Ascending aorta (tissue), 2 donors: ENCODE results near the gene LMF2. TPM values are rescaled to one million over a fixed set of nuclear protein-coding genes. Genes with fewer than 3 reads are reported as not detected.
A peak's percentile ranks its signal among the peaks of the same experiment; 100 is the strongest.

Experiments
- DNase-seq, 2 donors: peaks; one replicate each; pipeline ENCODE4 v3.0.0-alpha.2; 2019; ENCODE audit warnings: low spot score in 2 of 2
- H3K27ac ChIP-seq, 2 donors: fragments of 200-600 bp; sonication (generic); one replicate each; pipeline ENCODE4 v1.5.1; 2016 to 2017; ENCODE audit warnings: mild to moderate bottlenecking in 1 of 2
- H3K27me3 ChIP-seq: fragments of 200-600 bp; sonication (generic); one replicate; pipeline ENCODE4 v1.5.1; 2017
- H3K36me3 ChIP-seq, 2 donors: fragments of 200-600 bp; sonication (generic); one replicate each; pipeline ENCODE4 v1.5.1; 2016
- H3K4me1 ChIP-seq, 2 donors: fragments of 200-600 bp; sonication (generic); one replicate each; pipeline ENCODE4 v1.5.1; 2016 to 2017; ENCODE audit warnings: mild to moderate bottlenecking in 1 of 2
- H3K4me3 ChIP-seq, 2 donors: fragments of 200-600 bp; sonication (generic); one replicate each; pipeline ENCODE4 v1.5.1; 2016 to 2017; ENCODE audit warnings: mild to moderate bottlenecking in 1 of 2
- H3K9me3 ChIP-seq, 2 donors: fragments of 200-600 bp; sonication (generic); one replicate each; pipeline ENCODE4 v1.5.1; 2016
- CTCF ChIP-seq, 3 experiments: fragments of 200-600 bp in 2 of 3; fragments of 450-650 bp in 1 of 3; sonication (generic) in 2 of 3; IDR thresholded peaks; one replicate each; pipeline ENCODE4 v1.5.1; 2016 to 2019; ENCODE audit warnings: antibody characterized with exemption in 3 of 3, mild to moderate bottlenecking in 1 of 3, moderate library complexity in 1 of 3
- intact Hi-C: fragments of 100-400 bp; cut with DNase I; formaldehyde crosslinking; loops from one replicate; pipeline ENCODE4 v1.15.1; 2023
- total RNA-seq: library from RNA; depleted of rRNA; stranded (reverse); fragments of >200 nt; gene quantifications from one replicate; pipeline ENCODE4 v1.1.0, GENCODE V29; 2016

LMF2 gene
- 119 TPM for total RNA-seq

DNA sequence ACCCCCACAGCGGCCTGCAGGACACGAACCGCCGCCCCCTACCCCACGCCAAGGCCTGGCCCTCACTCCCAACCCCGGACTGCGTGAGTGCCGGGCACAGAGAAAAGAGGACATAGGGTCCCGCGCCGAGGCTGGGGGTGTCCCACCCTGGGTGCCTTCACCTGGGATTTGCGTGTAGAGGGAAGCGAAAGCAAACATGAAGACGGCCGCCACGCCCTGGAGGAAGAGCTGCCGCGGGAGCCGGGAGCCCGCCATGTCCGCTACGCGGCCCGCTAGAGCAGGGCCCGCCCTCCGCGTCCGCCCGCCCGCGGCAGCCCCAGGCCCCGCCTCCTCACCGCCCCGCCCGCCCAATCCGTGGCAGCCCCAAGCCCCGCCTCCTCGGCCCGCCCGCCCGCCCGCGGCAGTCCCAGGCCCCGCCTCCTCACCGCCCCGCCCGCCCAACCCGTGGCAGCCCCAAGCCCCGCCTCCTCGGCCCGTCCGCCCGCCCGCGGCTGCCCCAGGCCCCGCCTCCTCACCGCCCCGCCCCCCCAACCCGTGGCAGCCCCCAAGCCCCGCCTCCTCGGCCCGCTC lies at the start of gene LMF2:
TSS of gene LMF2 (minus strand) at position 282 of the 570 bp plus-strand sequence. CDS start at position 255, 27 bp downstream.
- DNase-seq: peak in 1 of 2 donors; percentile 92
- Histone ChIP-seq H3K27me3 (no peaks in the 10 kb centered on the region), H3K36me3 (peaks cover 32 to 41% of the 10 kb centered on the region in 2 donors), H3K4me3 (peak within 1 kb of the TSS; percentile 83 to 94), H3K4me1 (peaks cover 10 to 20% of the 10 kb centered on the region in 2 donors), H3K9me3 (no peaks in the 10 kb centered on the region), H3K27ac (peak within 1 kb of the TSS; percentile 80 to 97)
- intact Hi-C loops: loop anchor here (1.0 to 10.0 kb wide), 6 partner anchors 32 to 543 kb away; partner anchors contain the start of genes ARSA, PIM3, SBF1 and SELENOO
- no peak for TF ChIP-seq CTCF (IDR thresholded peaks at IDR 0.05)

GRCh38 chr22:50556703-50557102 lies 49.2 kb upstream of the LMF2 start:
- intact Hi-C loops: no loop called here
- Histone ChIP-seq H3K9me3 (no peaks in the 10 kb centered on the region), H3K4me1 (no peaks in the 10 kb centered on the region), H3K27ac (no peak overlapping the region), H3K36me3 (no peaks in the 10 kb centered on the region), H3K4me3 (no peak overlapping the region), H3K27me3 (no peaks in the 10 kb centered on the region)
- no peak for DNase-seq
- no peak for TF ChIP-seq CTCF (IDR thresholded peaks at IDR 0.05)

GRCh38 chr22:50553310-50553709 lies 45.8 kb upstream of the LMF2 start:
- Histone ChIP-seq H3K27ac (no peak overlapping the region), H3K9me3 (no peaks in the 10 kb centered on the region), H3K4me1 (peaks cover 5 to 7% of the 10 kb centered on the region in 2 donors), H3K36me3 (no peaks in the 10 kb centered on the region), H3K4me3 (no peak overlapping the region), H3K27me3 (peaks cover 12% of the 10 kb centered on the region)
- intact Hi-C loops: no loop called here
- no peak for TF ChIP-seq CTCF (IDR thresholded peaks at IDR 0.05)
- no peak for DNase-seq

- peaks cover 5 to 7% of the 10 kb centered on the region in 2 donors for H3K4me1 ChIP-seq
- intact Hi-C loops: no loop called here
- no peak for TF ChIP-seq CTCF (IDR thresholded peaks at IDR 0.05)
- no peaks in the 10 kb centered on the region for H3K9me3 ChIP-seq
- no peak for DNase-seq
- H3K27me3 ChIP-seq: peaks cover 19% of the 10 kb centered on the region
- H3K36me3 ChIP-seq: no peaks in the 10 kb centered on the region
- no peak overlapping the region for H3K4me3 ChIP-seq
- no peak overlapping the region for H3K27ac ChIP-seq
Measured at GRCh38 chr22:50551160-50551752, 43.8 kb upstream of the LMF2 start.

- DNase-seq: no peak
- Histone ChIP-seq H3K27ac (no peak overlapping the region), H3K4me1 (peaks cover 5 to 7% of the 10 kb centered on the region in 2 donors), H3K9me3 (no peaks in the 10 kb centered on the region), H3K4me3 (no peak overlapping the region), H3K36me3 (no peaks in the 10 kb centered on the region), H3K27me3 (peaks cover 19% of the 10 kb centered on the region)
- no peak for TF ChIP-seq CTCF (IDR thresholded peaks at IDR 0.05)
- intact Hi-C loops: no loop called here
Measured at GRCh38 chr22:50550395-50550794, 42.9 kb upstream of the LMF2 start.
